ENCODE measurements around the gene RPUSD3.

The RPUSD3 gene

DNA sequence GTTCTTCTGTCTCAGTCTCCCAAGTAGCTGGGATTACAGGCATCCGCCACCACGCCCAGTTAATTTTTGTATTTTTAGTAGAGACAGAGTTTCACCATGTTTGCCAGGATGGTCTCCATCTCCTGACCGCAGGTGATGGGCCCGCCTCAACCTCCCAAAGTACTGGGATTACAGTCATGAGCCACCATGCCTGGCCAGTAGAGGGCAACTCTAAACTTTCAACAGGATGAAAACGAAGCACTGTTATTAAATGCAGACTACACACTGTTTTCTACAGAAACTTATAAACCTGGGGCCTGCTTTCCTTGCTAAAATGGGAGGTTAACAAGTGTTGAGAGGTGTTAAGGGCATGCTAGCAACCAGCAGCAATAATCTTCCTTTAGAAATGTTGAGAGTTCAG, 43.3 kb downstream of the RPUSD3 start:
- DNase-seq, result no peak

DNA sequence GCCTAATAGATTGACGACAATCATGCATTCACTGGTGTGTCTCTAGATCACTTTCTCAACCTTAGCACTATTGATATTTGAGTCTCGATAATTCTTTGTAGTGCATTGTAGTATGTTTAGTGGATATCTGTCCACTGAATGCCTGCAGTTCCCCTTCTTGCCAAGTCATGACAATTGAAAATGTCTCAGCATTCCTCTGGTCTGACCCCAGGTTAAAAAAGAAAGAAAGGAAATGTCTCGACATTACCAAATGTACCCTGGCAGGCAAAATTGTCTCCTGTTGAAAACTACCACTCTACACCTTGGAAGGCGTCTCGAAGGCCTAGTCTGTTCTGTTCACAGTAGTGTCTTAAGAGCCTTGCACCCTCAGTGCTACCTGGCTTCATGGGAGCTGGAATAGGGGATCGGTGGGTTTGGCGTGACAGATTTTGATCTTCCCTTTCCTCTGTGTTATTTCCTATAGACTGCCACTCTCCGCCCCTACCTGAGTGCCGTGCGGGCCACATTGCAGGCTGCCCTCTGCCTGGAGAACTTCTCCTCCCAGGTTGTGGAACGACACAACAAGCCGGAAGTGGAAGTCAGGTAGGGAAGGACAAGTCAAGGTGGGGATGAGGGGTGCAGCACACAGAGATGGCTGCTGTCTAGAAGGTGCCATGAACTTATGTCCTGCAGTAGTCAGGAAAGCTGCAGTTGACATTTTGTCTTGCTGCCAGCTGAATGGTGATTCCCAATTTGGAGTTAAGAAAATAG, 46.4 kb downstream of the RPUSD3 start:
- DNase-seq, result no peak

DNA sequence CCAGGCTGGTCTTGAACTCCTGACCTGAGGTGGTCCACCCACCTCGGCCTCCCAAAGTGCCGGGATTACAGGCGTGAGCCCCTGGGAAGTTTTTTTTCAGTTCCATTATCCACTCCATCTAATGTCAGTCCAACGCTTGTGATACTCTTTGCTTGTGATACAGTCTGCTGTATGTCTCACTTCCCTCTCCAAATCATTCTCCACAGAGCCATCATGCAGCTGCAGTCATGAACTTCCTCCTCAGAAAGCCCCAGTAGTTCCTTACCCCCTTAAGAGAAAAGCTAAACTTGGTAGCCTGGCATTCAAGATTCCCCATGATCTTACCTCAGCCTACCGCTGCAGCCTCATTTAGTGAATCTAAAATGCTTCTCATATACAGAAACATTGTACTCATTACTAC, 48.6 kb downstream of the RPUSD3 start:
- no peak for DNase-seq

DNA sequence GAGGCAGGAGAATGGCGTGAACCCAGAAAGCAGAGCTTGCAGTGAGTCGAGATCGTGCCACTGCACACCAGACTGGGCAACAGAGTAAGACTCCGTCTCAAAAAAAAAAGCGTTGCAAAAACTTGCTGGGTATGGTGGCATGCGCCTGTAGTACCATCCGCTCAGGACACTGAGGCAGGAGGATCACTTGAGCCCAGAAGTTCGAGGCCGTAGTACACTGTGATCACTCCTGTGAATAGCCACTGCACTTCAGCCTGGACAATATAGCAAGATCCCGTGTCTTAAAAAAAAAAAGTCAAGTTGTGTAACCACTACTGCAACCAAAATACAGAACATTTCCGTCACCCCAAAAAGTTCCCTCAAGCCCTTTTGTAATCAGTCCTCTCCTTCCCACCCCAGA, 49.4 kb downstream of the RPUSD3 start:
- DNase-seq, result no peak

DNA sequence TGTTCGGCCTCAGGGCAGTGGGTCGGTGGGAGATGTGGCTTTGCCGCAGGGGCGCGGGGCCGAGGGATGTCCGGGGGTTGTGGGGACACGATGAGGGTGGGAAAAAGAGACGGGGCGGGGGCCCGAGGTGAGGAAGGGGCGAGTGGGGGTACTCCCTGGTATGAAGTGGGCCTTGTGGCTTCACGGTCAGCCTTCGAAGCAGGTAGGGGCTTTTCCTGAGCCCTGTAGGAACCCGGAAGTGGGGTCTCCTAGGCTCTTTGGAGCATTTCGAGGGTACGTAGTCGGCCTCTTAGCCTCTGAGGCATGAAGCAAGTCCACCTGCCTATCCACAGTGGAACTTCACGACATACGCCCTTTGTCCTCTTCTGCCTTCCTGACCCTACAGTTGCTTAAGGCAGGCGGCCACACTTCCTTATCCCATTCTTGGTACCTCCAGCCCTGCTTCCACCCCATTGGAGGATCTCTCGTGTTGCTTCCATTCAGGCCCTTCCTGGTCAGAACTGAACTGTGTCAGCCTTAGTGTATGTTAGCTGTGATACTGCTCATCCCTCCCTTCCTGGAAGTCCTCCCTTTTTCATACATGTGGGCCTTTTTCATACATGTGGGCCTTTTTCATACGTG, 50.5 kb downstream of the RPUSD3 start:
- peak; percentile 33 for DNase-seq

DNA sequence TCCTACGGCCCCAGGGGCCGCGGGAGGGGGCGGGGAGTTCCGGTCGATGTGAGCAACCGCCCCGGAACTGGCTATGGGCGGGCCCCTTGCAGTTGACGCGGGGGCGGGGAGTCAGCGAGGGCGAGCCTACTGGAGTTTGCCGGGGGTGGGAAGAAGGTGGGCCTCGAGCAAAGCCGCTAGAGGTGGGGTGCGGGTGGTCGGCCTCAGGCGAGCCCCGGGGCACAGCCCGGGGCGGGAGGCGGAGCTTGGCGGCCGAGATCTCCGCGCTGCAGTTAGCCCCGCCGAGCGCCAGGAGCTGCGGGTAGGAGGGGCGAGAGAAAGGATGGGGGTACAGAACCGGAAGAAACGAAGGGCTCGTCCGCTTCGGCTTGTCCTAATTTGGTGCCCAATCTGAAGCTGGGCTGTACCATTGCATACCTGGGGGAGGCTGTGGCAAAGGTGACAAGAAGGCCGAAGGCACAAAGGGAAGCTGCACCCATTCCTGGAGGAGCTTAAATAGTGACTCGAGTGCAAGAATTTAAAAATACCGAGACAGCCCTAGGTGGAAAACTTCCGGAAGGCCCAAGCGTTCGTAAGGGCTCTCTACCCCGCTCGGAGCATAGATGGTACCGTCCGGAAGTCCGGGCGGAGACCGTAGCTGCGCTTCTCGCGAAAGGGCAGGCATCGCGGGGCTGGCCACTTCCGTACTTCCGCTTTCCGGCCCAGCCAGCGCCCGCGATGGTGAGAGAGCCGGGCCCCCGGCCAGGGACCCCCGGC, 51.2 kb downstream of the RPUSD3 start, which contains the start of the genes ARPC4 and TADA3:
Gene ARPC4 (plus strand): TSS at position 678 of the 756 bp plus-strand sequence. CDS start 40 bp downstream, at position 718.
Gene TADA3 (minus strand): TSS at position 69 of the 756 bp plus-strand sequence. CDS start 1,007 bp downstream, outside the sequence.
- peak; percentile 98 for DNase-seq

DNA sequence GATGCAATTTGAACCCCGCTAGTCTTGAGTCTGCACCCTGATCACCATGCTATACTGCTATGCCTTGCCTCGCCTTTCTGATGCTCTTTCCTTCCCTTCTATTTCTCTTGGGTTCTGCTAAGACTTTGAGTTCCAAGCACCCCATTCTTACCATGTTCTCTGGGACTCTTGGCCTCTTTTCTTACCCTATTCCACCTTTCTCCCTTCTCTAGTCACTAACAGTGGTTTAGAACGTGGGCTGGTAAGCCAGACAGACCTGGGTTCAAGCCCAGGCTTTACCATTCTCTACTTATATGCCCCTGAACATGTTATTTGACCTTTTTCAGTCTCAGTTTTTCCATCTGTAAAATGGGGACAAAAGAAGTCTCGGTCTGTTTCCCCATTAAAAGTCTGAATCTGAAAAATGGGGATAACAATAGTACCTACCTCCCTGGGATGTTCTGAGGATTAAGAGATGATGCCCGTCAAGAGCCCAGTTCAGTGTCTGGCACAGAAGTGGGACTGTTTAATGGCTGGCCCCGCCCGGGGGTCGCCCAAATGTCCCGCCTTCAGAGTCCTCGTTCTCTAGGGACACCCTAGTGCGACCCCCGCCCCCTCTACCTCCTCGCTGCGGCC, 51.9 kb downstream of the RPUSD3 start:
- DNase-seq, result no peak

DNA sequence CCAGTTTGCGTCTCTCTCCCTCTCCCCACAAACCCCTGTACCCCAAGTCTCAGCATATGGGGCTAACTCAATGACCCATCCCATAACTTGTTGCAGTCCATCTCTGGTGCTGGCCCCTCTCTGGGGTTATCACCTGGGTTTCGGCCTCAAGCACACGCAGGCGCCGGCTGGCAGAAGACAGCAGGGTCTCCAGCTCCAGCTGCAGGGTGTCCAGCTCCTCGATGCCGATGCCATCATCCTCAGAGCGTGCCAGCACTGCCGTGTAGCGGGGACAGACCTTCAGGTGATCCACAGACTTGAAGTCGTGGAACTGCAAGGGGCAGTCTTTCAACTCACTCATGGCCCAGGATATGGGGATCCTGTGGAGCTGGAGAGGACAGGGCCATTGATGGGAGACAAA, 52.7 kb downstream of the RPUSD3 start:
- no peak for DNase-seq
